Right lobe of liver (tissue), 4 donors: ENCODE measurements around the gene PPCS.

Experiments
- POLR2A ChIP-seq: fragments of 450-650 bp; IDR thresholded peaks from one replicate; pipeline ENCODE4 v1.6.1; 2017; ENCODE audit warnings: antibody characterized with exemption, mild to moderate bottlenecking
- TF ChIP-seq, protein P1 (sequence below), 4 donors: fragments of 200-600 bp in 3 of 4; fragments of 450-650 bp in 1 of 4; IDR thresholded peaks; one replicate each; pipeline versions ENCODE4 v1.5.1 to v1.8.0; 2016 to 2022; ENCODE audit warnings: antibody characterized with exemption in 4 of 4, mild to moderate bottlenecking in 2 of 4
- donor health status: DM: no; HTN: no; CAD: no.
- donor health status: DM: no; HTN: no; CAD: no.
- donor health status: DM: no; HTN: yes; CAD: no.

DNA sequence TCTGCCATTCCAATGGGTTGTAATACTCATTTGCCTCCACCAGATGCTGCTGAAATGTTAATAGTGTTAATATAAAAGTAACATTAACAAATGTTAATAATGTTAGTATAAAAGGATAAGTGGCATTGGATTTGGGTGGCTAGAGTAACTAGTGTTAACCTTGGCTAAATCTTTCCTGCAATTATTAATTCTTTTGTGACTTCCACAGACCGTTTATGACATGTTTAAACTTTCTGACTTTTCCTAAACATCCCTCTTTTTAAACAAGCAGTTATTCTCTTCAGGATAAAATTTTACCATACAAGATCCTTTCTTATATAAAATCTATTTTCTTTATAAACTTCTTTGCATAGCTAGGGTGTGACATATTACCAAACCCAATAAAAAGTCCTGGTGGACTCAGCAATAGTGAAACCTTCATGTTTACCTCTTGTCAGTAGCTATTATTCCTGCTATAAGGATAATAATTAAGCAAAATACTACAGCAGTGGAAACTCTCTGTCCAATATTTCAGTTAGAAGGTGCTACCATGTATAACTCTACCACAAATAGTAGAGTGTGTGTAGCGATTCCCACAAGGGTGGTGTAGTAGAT, 48.3 kb downstream of the PPCS start:
- TF ChIP-seq, protein P1, sequence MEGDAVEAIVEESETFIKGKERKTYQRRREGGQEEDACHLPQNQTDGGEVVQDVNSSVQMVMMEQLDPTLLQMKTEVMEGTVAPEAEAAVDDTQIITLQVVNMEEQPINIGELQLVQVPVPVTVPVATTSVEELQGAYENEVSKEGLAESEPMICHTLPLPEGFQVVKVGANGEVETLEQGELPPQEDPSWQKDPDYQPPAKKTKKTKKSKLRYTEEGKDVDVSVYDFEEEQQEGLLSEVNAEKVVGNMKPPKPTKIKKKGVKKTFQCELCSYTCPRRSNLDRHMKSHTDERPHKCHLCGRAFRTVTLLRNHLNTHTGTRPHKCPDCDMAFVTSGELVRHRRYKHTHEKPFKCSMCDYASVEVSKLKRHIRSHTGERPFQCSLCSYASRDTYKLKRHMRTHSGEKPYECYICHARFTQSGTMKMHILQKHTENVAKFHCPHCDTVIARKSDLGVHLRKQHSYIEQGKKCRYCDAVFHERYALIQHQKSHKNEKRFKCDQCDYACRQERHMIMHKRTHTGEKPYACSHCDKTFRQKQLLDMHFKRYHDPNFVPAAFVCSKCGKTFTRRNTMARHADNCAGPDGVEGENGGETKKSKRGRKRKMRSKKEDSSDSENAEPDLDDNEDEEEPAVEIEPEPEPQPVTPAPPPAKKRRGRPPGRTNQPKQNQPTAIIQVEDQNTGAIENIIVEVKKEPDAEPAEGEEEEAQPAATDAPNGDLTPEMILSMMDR (IDR thresholded peaks at IDR 0.05) = no peak
- no peak for TF ChIP-seq POLR2A
